Activated CD4-positive, alpha-beta T cell treated with anti-CD3 and anti-CD28 coated beads, Interleukin-2, amount 10 ng/mL, durations not matched to agents 7 days and 5 days (primary cell): ENCODE results near the gene COL10A1. TPM values are rescaled to one million over a fixed set of nuclear protein-coding genes. Genes with fewer than 3 reads are reported as not detected.

Source experiments
- CTCF ChIA-PET: fragments of 350-600 bp; sonication (Branson Sonifier 250); formaldehyde crosslinking; loops from one replicate; lab custom pipeline; 2021; ENCODE audit warnings: antibody characterized with exemption; lab: Charles Lee
- POLR2A ChIA-PET: fragments of 350-600 bp; sonication (Branson Sonifier 250); formaldehyde crosslinking; loops from one replicate; lab custom pipeline; 2021; ENCODE audit warnings: antibody characterized with exemption; lab: Charles Lee
- DNase-seq: peaks from one replicate; pipeline ENCODE4 v3.0.0-alpha.2; 2020
- H3K27ac Mint-ChIP-seq: one replicate; pipeline ENCODE4 v1.8.0; 2021; ENCODE audit warnings: mild to moderate bottlenecking, moderate library complexity, mixed read lengths
- H3K27me3 Mint-ChIP-seq: one replicate; pipeline ENCODE4 v1.8.0; 2021; ENCODE audit warnings: mixed read lengths
- H3K36me3 Mint-ChIP-seq: one replicate; pipeline ENCODE4 v1.8.0; 2021; ENCODE audit warnings: low read depth, mixed read lengths
- H3K4me1 Mint-ChIP-seq: one replicate; pipeline ENCODE4 v1.8.0; 2021; ENCODE audit warnings: mixed read lengths
- H3K4me3 Mint-ChIP-seq: one replicate; pipeline ENCODE4 v1.8.0; 2021; ENCODE audit warnings: mild to moderate bottlenecking, moderate library complexity, mixed read lengths
- H3K9me3 Mint-ChIP-seq: one replicate; pipeline ENCODE4 v1.8.0; 2021; ENCODE audit warnings: mixed read lengths
- total RNA-seq, 2 experiments: library from RNA; stranded (reverse); gene quantifications; one replicate each; pipeline ENCODE4 v1.2.3, GENCODE V29; 2021

COL10A1 gene
- total RNA-seq, 2 experiments from 2014 or later: not detected

- H3K9me3 Mint-ChIP-seq: no peaks in the 10 kb centered on the region
- CTCF ChIA-PET: no interaction called here
Observed at GRCh38 chr6:116070616-116071389, 55.1 kb downstream of the COL10A1 start.

DNA sequence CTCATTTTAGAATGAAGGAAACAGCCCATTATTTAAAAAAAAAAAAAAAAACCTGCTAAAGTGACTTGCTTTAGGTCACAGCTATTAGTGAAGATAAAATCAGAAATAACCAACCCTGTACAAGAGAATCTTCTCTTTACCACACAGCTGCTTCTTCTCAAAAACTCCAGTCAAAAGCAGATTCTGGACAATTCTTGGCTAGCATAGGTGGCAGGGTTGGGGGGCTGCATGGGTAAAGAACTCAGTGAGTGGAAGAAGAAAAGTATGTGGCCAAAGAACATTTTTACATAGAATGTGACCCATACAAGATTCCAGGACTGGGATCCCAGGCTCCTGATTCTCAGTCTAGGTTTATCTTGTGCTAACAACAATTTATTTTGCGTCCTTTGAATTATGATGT is 55.8 kb downstream of the COL10A1 start:
- ChIA-PET POLR2A (interaction anchor here (0.6 kb wide), 1 partner anchor 377 kb away, joined by 9 read pairs; no protein-coding TSS in a partner anchor), CTCF (interaction anchor here (0.6 to 1.1 kb wide), 2 partner anchors 60 to 1587 kb away, joined by 3 to 4 read pairs; no protein-coding TSS in a partner anchor)
- H3K9me3 Mint-ChIP-seq: no peaks in the 10 kb centered on the region
- DNase-seq: no peak
- H3K4me3 Mint-ChIP-seq: no peak overlapping the region
- no peak overlapping the region for H3K27ac Mint-ChIP-seq
- peaks cover 4% of the 10 kb centered on the region for H3K4me1 Mint-ChIP-seq
- H3K27me3 Mint-ChIP-seq: peaks cover 9% of the 10 kb centered on the region
- H3K36me3 Mint-ChIP-seq: no peaks in the 10 kb centered on the region

More at GRCh38 chr6:116070616-116071389, 55.1 kb downstream of the COL10A1 start:
- H3K27ac Mint-ChIP-seq: no peak overlapping the region
- H3K4me3 Mint-ChIP-seq: no peak overlapping the region
- H3K4me1 Mint-ChIP-seq: peaks cover 4% of the 10 kb centered on the region
- no peak for DNase-seq
- H3K36me3 Mint-ChIP-seq: no peaks in the 10 kb centered on the region
- peaks cover 9% of the 10 kb centered on the region for H3K27me3 Mint-ChIP-seq
- POLR2A ChIA-PET: interaction anchor here (0.6 kb wide), 1 partner anchor 376 kb away, joined by 9 read pairs; no protein-coding TSS in a partner anchor

Other genes with a start within 250 kb of the COL10A1 start
- gene FRK, start 65.2 kb downstream of the COL10A1 start, total RNA-seq: under 1 TPM; 0.02 TPM
- gene NT5DC1, start 25.3 kb downstream of the COL10A1 start, total RNA-seq: 10 to 100 TPM; 30.2 to 31.7 TPM
- 10 to 100 TPM; 17.0 to 18.8 TPM for gene TSPYL4, start 127.9 kb upstream of the COL10A1 start, total RNA-seq
- gene TSPYL1, start 153.8 kb upstream of the COL10A1 start, total RNA-seq: 10 to 100 TPM; 37.8 to 39.4 TPM
- 1 to 10 TPM; 3.6 to 4.2 TPM for gene DSE, start 244.8 kb upstream of the COL10A1 start, total RNA-seq